HG03039 (cell line): ENCODE results near the gene CRIP2.

ENCODE experiments used
- ATAC-seq: cut with Tn5 transposase; IDR thresholded peaks from one replicate; pipeline ENCODE4 v1.9.1; 2021; ENCODE audit warnings: mild to moderate bottlenecking, moderate library complexity; ENCODE audit not compliant: unreplicated experiment

Gene CRIP2

GRCh38 chr14:105497671-105498429, 23.2 kb downstream of the CRIP2 start:
- no peak for ATAC-seq

GRCh38 chr14:105498430-105499255, 24.0 kb downstream of the CRIP2 start:
- ATAC-seq = no peak

GRCh38 chr14:105499256-105500035, 24.8 kb downstream of the CRIP2 start:
- ATAC-seq = no peak

- no peak for ATAC-seq
Observed at GRCh38 chr14:105500036-105500725, 25.6 kb downstream of the CRIP2 start.

GRCh38 chr14:105500726-105501101, 26.1 kb downstream of the CRIP2 start:
- ATAC-seq = no peak

GRCh38 chr14:105501504-105502291, 27.1 kb downstream of the CRIP2 start:
- ATAC-seq = no peak

- ATAC-seq = no peak
Observed at GRCh38 chr14:105502446-105503295, 28.1 kb downstream of the CRIP2 start.

- no peak for ATAC-seq
Observed at GRCh38 chr14:105503296-105503640, 28.6 kb downstream of the CRIP2 start.

- ATAC-seq = no peak
Observed at GRCh38 chr14:105503935-105504692, 29.5 kb downstream of the CRIP2 start.

- no peak for ATAC-seq
Observed at GRCh38 chr14:105505101-105505500, 30.5 kb downstream of the CRIP2 start.

GRCh38 chr14:105507247-105507646, 32.6 kb downstream of the CRIP2 start:
- no peak for ATAC-seq

- no peak for ATAC-seq
Observed at GRCh38 chr14:105508069-105508468, 33.4 kb downstream of the CRIP2 start.

GRCh38 chr14:105508601-105509000, 34.0 kb downstream of the CRIP2 start:
- no peak for ATAC-seq

GRCh38 chr14:105517096-105517495, 42.5 kb downstream of the CRIP2 start:
- no peak for ATAC-seq

GRCh38 chr14:105519946-105520698, 45.5 kb downstream of the CRIP2 start:
- no peak for ATAC-seq

- no peak for ATAC-seq
Observed at GRCh38 chr14:105525326-105525725, 50.7 kb downstream of the CRIP2 start.

GRCh38 chr14:105525861-105526775, 51.5 kb downstream of the CRIP2 start, which contains the start of gene TMEM121:
TMEM121 (plus strand) TSS chr14:105526583; CDS start chr14:105528835, 2,252 bp downstream.
- no peak for ATAC-seq
